Central memory CD8-positive, alpha-beta T cell (primary cell): Measurements from ENCODE around the gene CDC42SE2.
"Not testable (repeated sequence)": the region's sequence is repeated elsewhere in the genome, so short reads cannot be mapped to it uniquely, and the experiment has no call there.

Experiments
- ATAC-seq: fragments of 150-1000 bp; cut with Tn5 transposase; replicated peaks from 2 replicates; pipeline ENCODE4 v1.10.0; 2022; ENCODE audit warnings: mild to moderate bottlenecking, moderate FRiP score, moderate number of reproducible peaks; ENCODE audit not compliant: poor library complexity, severe bottlenecking; ENCODE audit errors: extremely low read depth
- DNase-seq, 2 donors: peaks; one replicate each; pipeline ENCODE4 v3.0.0; 2021; ENCODE audit warnings: low spot score in 2 of 2
- H3K27ac Mint-ChIP-seq: one replicate; pipeline ENCODE4 v1.8.0; 2022; ENCODE audit warnings: low read depth, mild to moderate bottlenecking, moderate library complexity, mixed read lengths
- H3K27me3 Mint-ChIP-seq: one replicate; pipeline ENCODE4 v1.8.0; 2022; ENCODE audit warnings: mixed read lengths
- H3K36me3 Mint-ChIP-seq: one replicate; pipeline ENCODE4 v1.8.0; 2022; ENCODE audit warnings: mild to moderate bottlenecking, moderate library complexity, mixed read lengths; ENCODE audit not compliant: insufficient read depth
- H3K4me1 Mint-ChIP-seq: one replicate; pipeline ENCODE4 v1.8.0; 2022; ENCODE audit warnings: mixed read lengths
- H3K4me3 Mint-ChIP-seq: one replicate; pipeline ENCODE4 v1.8.0; 2022; ENCODE audit warnings: mild to moderate bottlenecking, moderate library complexity, mixed read lengths
- H3K9me3 Mint-ChIP-seq: one replicate; pipeline ENCODE4 v1.8.0; 2022; ENCODE audit warnings: mixed read lengths

CDC42SE2 gene

GRCh38 chr5:131338051-131338453 lies 74.2 kb downstream of the CDC42SE2 start:
- H3K27ac Mint-ChIP-seq, result peak overlapping the region; percentile 96
- H3K4me1 Mint-ChIP-seq, result peaks cover 76% of the 10 kb centered on the region
- peaks cover 66% of the 10 kb centered on the region for H3K36me3 Mint-ChIP-seq
- H3K9me3 Mint-ChIP-seq, result peaks cover 2% of the 10 kb centered on the region
- ATAC-seq, result peak; percentile 50
- peak overlapping the region; percentile 79 for H3K4me3 Mint-ChIP-seq
- DNase-seq, result no peak
- H3K27me3 Mint-ChIP-seq, result no peaks in the 10 kb centered on the region

- DNase-seq, H3K27me3 Mint-ChIP-seq, ATAC-seq: not testable (repeated sequence)
- H3K27ac Mint-ChIP-seq, result peak overlapping the region; percentile 84
- H3K36me3 Mint-ChIP-seq, result peaks cover 76% of the 10 kb centered on the region
- H3K4me1 Mint-ChIP-seq, result peaks cover 78% of the 10 kb centered on the region
- peak overlapping the region; percentile 63 for H3K4me3 Mint-ChIP-seq
- peaks cover 10% of the 10 kb centered on the region for H3K9me3 Mint-ChIP-seq
These were observed 80.4 kb downstream of the CDC42SE2 start for GRCh38 chr5:131344288-131344687.

GRCh38 chr5:131346204-131346603 lies 82.4 kb downstream of the CDC42SE2 start:
- H3K27me3 Mint-ChIP-seq, DNase-seq, ATAC-seq: not testable (repeated sequence)
- H3K4me3 Mint-ChIP-seq, result peak overlapping the region; percentile 44
- peaks cover 73% of the 10 kb centered on the region for H3K4me1 Mint-ChIP-seq
- H3K9me3 Mint-ChIP-seq, result peaks cover 10% of the 10 kb centered on the region
- H3K27ac Mint-ChIP-seq, result peak overlapping the region; percentile 84
- H3K36me3 Mint-ChIP-seq, result peaks cover 69% of the 10 kb centered on the region

- peak overlapping the region; percentile 49 for H3K27ac Mint-ChIP-seq
- peaks cover 26% of the 10 kb centered on the region for H3K36me3 Mint-ChIP-seq
- H3K4me3 Mint-ChIP-seq, result no peak overlapping the region
- H3K9me3 Mint-ChIP-seq, result no peaks in the 10 kb centered on the region
- H3K4me1 Mint-ChIP-seq, result peaks cover 44% of the 10 kb centered on the region
- no peak for DNase-seq
- H3K27me3 Mint-ChIP-seq, result no peaks in the 10 kb centered on the region
- ATAC-seq, result no peak
These were observed 90.1 kb downstream of the CDC42SE2 start for GRCh38 chr5:131353991-131354390.

- ATAC-seq (no peak), DNase-seq (no peak)
- peaks cover 38% of the 10 kb centered on the region for H3K36me3 Mint-ChIP-seq
- peak overlapping the region; percentile 5 for H3K4me3 Mint-ChIP-seq
- H3K4me1 Mint-ChIP-seq, result peaks cover 51% of the 10 kb centered on the region
- H3K27ac Mint-ChIP-seq, result peak overlapping the region; percentile 74
- no peaks in the 10 kb centered on the region for H3K27me3 Mint-ChIP-seq
- no peaks in the 10 kb centered on the region for H3K9me3 Mint-ChIP-seq
These were observed 92.2 kb downstream of the CDC42SE2 start for GRCh38 chr5:131355971-131356528.

GRCh38 chr5:131356619-131357018 lies 92.8 kb downstream of the CDC42SE2 start:
- Mint-ChIP-seq H3K27ac (peak overlapping the region; percentile 74), H3K27me3 (no peaks in the 10 kb centered on the region), H3K36me3 (peaks cover 39% of the 10 kb centered on the region), H3K9me3 (no peaks in the 10 kb centered on the region), H3K4me3 (no peak overlapping the region), H3K4me1 (peaks cover 53% of the 10 kb centered on the region)
- ATAC-seq, result no peak
- no peak for DNase-seq

DNA sequence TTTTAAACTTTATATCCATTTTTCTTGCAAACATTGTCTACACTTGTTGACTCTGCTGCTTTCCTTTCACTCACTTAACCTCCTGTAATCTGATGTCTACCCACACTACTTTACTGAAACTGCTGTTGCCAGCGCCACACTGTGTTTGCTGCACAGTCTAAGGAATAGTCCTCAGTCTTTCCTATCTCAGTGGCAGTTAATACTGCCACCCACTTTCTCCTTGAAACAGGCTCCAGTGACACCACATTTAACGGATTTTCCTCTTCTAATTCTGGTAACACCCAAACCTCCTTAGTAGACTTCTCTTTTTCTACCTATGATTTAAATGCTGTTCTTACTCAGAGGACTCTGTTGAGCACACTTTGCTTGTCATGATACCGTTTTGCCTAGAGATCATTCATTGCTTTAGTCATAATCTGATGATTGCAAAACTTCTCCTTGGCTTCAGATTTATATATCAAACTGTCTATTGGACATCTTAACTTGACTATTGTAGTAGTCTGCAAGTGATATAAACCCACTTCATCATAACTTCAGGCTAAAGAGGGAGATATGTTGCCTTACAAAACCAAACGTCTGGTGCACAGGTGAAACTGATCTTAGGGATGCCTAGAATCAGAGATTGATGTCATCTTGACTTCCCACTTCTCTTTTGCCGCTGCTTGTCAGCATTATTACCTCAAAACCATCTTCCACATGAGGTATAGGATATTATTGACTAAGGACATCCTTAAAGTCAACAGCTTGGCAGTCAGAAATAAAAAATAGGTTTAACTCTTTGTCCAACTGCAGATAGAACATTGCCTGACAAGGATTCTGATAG lies 94.1 kb downstream of the CDC42SE2 start:
- DNase-seq (no peak), ATAC-seq (peak; percentile 78)
- Mint-ChIP-seq H3K9me3 (no peaks in the 10 kb centered on the region), H3K4me3 (peak overlapping the region; percentile 28), H3K36me3 (peaks cover 39% of the 10 kb centered on the region), H3K27ac (peak overlapping the region; percentile 74), H3K4me1 (peaks cover 58% of the 10 kb centered on the region), H3K27me3 (no peaks in the 10 kb centered on the region)

DNA sequence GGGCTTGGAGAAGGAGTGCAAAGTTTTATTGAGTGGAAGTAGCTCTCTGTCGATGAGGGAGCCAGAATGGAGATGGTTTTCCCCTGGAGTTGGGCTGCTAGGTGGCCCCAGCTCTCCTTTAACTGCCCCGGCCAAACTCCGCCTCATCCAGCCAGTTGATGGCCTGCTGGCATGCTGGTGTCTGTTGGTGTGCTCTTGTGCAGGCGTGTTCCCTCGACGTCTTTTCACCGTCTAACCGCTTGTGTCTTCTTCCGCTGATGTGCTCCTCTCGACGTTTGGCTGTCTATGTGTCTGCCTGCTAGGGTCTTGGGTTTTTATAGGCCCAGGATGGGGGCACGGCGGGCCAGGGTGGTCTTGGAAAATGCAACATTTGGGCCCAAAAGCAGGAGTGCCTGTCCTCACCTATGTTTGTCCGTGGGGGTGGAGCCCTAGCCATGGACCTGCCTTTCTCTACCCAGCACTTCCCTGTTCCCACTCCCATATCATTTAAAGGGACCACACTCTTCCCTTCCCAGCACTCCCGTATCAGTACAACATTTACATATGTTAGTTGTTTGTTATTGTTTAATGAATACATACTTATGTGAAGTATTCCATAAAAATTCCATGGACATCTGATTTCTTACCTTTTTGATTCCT lies 97.9 kb downstream of the CDC42SE2 start:
- Mint-ChIP-seq H3K27me3 (no peaks in the 10 kb centered on the region), H3K36me3 (peaks cover 56% of the 10 kb centered on the region), H3K4me1 (peaks cover 71% of the 10 kb centered on the region), H3K4me3 (peak overlapping the region; percentile 41), H3K27ac (peak overlapping the region; percentile 74), H3K9me3 (no peaks in the 10 kb centered on the region)
- DNase-seq (no peak), ATAC-seq (no peak)

GRCh38 chr5:131363811-131364506 lies 100.1 kb downstream of the CDC42SE2 start:
- Mint-ChIP-seq H3K27me3 (no peaks in the 10 kb centered on the region), H3K36me3 (peaks cover 58% of the 10 kb centered on the region), H3K4me1 (peaks cover 71% of the 10 kb centered on the region), H3K4me3 (peak overlapping the region; percentile 27), H3K27ac (peak overlapping the region; percentile 64), H3K9me3 (no peaks in the 10 kb centered on the region)
- ATAC-seq (no peak), DNase-seq (no peak)

DNA sequence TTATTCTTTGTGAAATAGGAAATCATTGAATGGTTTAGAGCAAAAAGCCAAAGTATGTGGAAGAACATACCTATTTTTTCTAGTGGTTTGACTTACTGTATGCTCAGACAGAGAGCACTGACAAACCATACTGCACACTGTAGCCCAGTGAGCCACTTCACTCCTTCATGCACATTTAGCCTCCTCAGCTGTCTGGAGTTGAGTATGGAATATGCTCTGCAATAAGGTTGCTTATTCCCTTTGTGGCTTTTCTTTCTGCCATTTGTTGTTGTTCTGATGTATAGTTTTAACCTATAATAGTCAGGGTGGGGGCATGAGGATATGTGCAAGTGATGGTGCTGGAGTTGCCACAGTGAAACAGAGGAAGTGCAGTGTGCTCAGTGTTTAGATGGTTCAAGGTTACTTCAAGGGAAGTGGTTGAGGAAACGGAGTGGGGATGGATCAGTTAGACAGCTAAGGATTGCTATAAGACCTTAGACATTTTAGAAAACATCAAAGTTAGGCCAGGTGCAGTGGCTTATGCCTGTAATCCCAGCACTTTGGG lies 100.7 kb downstream of the CDC42SE2 start:
- ATAC-seq (peak; percentile 70), DNase-seq (no peak)
- Mint-ChIP-seq H3K36me3 (peaks cover 52% of the 10 kb centered on the region), H3K27ac (peak overlapping the region; percentile 64), H3K4me1 (peaks cover 78% of the 10 kb centered on the region), H3K27me3 (no peaks in the 10 kb centered on the region), H3K9me3 (no peaks in the 10 kb centered on the region), H3K4me3 (peak overlapping the region; percentile 27)

DNA sequence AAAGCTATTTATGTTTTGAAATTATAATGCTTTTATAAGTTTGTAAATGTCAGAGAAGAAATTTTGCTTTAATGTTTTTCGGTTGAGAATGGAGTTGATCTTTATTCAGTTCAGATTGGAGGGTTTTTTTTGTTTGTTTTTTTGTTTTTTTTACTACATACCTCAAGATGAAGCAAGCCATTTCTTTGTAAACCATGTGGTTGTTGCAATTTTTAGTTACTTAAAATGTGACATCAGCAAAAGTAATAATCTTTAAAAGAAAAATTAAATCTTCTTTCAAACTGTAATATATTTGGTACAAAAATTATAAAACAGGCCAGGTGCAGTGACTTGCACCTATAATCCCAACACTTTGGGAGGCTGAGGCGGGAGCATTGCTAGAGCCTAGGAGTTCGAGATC lies 102.6 kb downstream of the CDC42SE2 start:
- Mint-ChIP-seq H3K27me3 (no peaks in the 10 kb centered on the region), H3K36me3 (peaks cover 43% of the 10 kb centered on the region), H3K4me1 (peaks cover 80% of the 10 kb centered on the region), H3K9me3 (no peaks in the 10 kb centered on the region), H3K4me3 (no peak overlapping the region), H3K27ac (peak overlapping the region; percentile 89)
- ATAC-seq (no peak), DNase-seq (no peak)

- Mint-ChIP-seq H3K36me3 (peaks cover 40% of the 10 kb centered on the region), H3K4me3 (peak overlapping the region; percentile 37), H3K27ac (peak overlapping the region; percentile 89), H3K9me3 (no peaks in the 10 kb centered on the region), H3K27me3 (no peaks in the 10 kb centered on the region), H3K4me1 (peaks cover 79% of the 10 kb centered on the region)
- DNase-seq, result no peak
- ATAC-seq, result no peak
These were observed 103.5 kb downstream of the CDC42SE2 start for GRCh38 chr5:131367219-131367860.
